MCF 10A (cell line): ENCODE results near the gene TFPT. TPM values are rescaled to one million over a fixed set of nuclear protein-coding genes. Genes with fewer than 3 reads are reported as not detected.

Experiments used
- BruUV-seq: library from RNA; stranded (reverse); fragments of 400-500 nt; replicated peaks from 2 replicates; lab custom pipeline; 2021; lab: Mats Ljungman, UMichigan
- CTCF ChIA-PET: fragments of 300-600 bp; sonication (Branson Sonifier 250); formaldehyde crosslinking; extraction: SDS; loops from one replicate; lab custom pipeline; 2021; ENCODE audit warnings: antibody characterized with exemption, inconsistent platforms; lab: Yijun Ruan, JAX
- POLR2A ChIA-PET: fragments of 300-600, 350-650 bp; sonication (Branson Sonifier 250); formaldehyde crosslinking; extraction: SDS; loops from one replicate; lab custom pipeline; 2020; ENCODE audit warnings: antibody characterized with exemption, inconsistent platforms; lab: Yijun Ruan, JAX
- DNase-seq: peaks from one replicate; pipeline ENCODE4 v3.0.0-alpha.2; 2018; ENCODE audit not compliant: unreplicated experiment
- H3K27ac Mint-ChIP-seq: one replicate; pipeline ENCODE4 v1.8.0; 2022; ENCODE audit warnings: mild to moderate bottlenecking, low read depth, mixed read lengths; ENCODE audit not compliant: unreplicated experiment
- H3K27me3 Mint-ChIP-seq: one replicate; pipeline ENCODE4 v1.8.0; 2022; ENCODE audit warnings: mixed read lengths; ENCODE audit not compliant: insufficient read depth, unreplicated experiment
- H3K36me3 Mint-ChIP-seq: one replicate; pipeline ENCODE4 v1.8.0; 2022; ENCODE audit warnings: mild to moderate bottlenecking, moderate library complexity, mixed read lengths; ENCODE audit not compliant: insufficient read depth, unreplicated experiment
- H3K4me1 Mint-ChIP-seq: one replicate; pipeline ENCODE4 v1.8.0; 2022; ENCODE audit warnings: mixed read lengths; ENCODE audit not compliant: insufficient read depth, unreplicated experiment
- H3K4me3 Mint-ChIP-seq: one replicate; pipeline ENCODE4 v1.8.0; 2022; ENCODE audit warnings: mild to moderate bottlenecking, moderate library complexity, mixed read lengths; ENCODE audit not compliant: unreplicated experiment
- H3K9me3 Mint-ChIP-seq: one replicate; pipeline ENCODE4 v1.8.0; 2022; ENCODE audit warnings: mixed read lengths; ENCODE audit not compliant: unreplicated experiment
- CTCF ChIP-seq: fragments of 200-600 bp; IDR thresholded peaks from one replicate; pipeline ENCODE4 v1.8.0; 2022; ENCODE audit warnings: antibody characterized with exemption, mild to moderate bottlenecking; ENCODE audit not compliant: unreplicated experiment
- intact Hi-C: fragments of 100-400 bp; cut with micrococcal nuclease; formaldehyde crosslinking; loops from 2 replicates; pipeline ENCODE4 v1.14.1; 2022
- total RNA-seq: library from RNA; stranded (reverse); gene quantifications from 2 replicates; pipeline ENCODE4 v1.2.3, GENCODE V29; 2022

TFPT gene
- total RNA-seq, 1 experiment from 2014 or later: 22.8 TPM

GRCh38 chr19:54074851-54075250 is 40.6 kb downstream of the TFPT start:
- ChIA-PET CTCF (interaction anchor here (0.7 kb wide), 1 partner anchor 251 kb away, joined by 3 read pairs; no protein-coding TSS in a partner anchor), POLR2A (no interaction called here)
- no peak for DNase-seq
- Mint-ChIP-seq H3K36me3 (no peaks in the 10 kb centered on the region), H3K27ac (no peak overlapping the region), H3K9me3 (peaks cover 12% of the 10 kb centered on the region), H3K27me3 (no peaks in the 10 kb centered on the region), H3K4me1 (no peaks in the 10 kb centered on the region), H3K4me3 (no peak overlapping the region)
- BruUV-seq: no TSS peak
- TF ChIP-seq CTCF: no peak
- intact Hi-C loops: no loop called here

- Mint-ChIP-seq H3K36me3 (no peaks in the 10 kb centered on the region), H3K4me1 (no peaks in the 10 kb centered on the region), H3K4me3 (no peak overlapping the region), H3K27ac (no peak overlapping the region), H3K27me3 (no peaks in the 10 kb centered on the region), H3K9me3 (peaks cover 8% of the 10 kb centered on the region)
- ChIA-PET CTCF (no interaction called here), POLR2A (no interaction called here)
- no peak for TF ChIP-seq CTCF
- intact Hi-C loops: no loop called here
- no TSS peak for BruUV-seq
- no peak for DNase-seq
Measured at GRCh38 chr19:54073829-54074228, 41.6 kb downstream of the TFPT start.

GRCh38 chr19:54069470-54069869 is 46.0 kb downstream of the TFPT start:
- no peaks in the 10 kb centered on the region for H3K27me3 Mint-ChIP-seq
- no peak for DNase-seq
- no peak overlapping the region for H3K27ac Mint-ChIP-seq
- H3K4me3 Mint-ChIP-seq: no peak overlapping the region
- POLR2A ChIA-PET: no interaction called here
- TF ChIP-seq CTCF: no peak
- peaks cover 16% of the 10 kb centered on the region for H3K9me3 Mint-ChIP-seq
- no peaks in the 10 kb centered on the region for H3K4me1 Mint-ChIP-seq
- intact Hi-C loops: no loop called here
- CTCF ChIA-PET: no interaction called here
- BruUV-seq: no TSS peak
- H3K36me3 Mint-ChIP-seq: no peaks in the 10 kb centered on the region

GRCh38 chr19:54063350-54064116 is 51.9 kb downstream of the TFPT start, which contains the start of gene VSTM1:
Gene VSTM1 (minus strand): TSS chr19:54063897. CDS start chr19:54063777, 120 bp downstream.
- Mint-ChIP-seq H3K9me3 (peaks cover 16% of the 10 kb centered on the region), H3K36me3 (no peaks in the 10 kb centered on the region), H3K4me1 (no peaks in the 10 kb centered on the region), H3K27ac (no peak within 1 kb of the TSS), H3K4me3 (no peak within 1 kb of the TSS), H3K27me3 (no peaks in the 10 kb centered on the region)
- DNase-seq: no peak
- ChIA-PET POLR2A (no interaction called here), CTCF (no interaction called here)
- intact Hi-C loops: no loop called here
- no peak for TF ChIP-seq CTCF
- no TSS peak for BruUV-seq
